WERI-Rb-1 (cell line): ENCODE measurements around the gene ZNF107.
"Not testable (repeated sequence)": the region's sequence is repeated elsewhere in the genome, so short reads cannot be mapped to it uniquely, and the experiment has no call there.

ENCODE experiments used
- DNase-seq: peaks from one replicate; pipeline ENCODE4 v3.0.0-alpha.2; 2020
- H3K27ac ChIP-seq: fragments of 250-450 bp; sonication (Bioruptor Pico); 2 replicates; pipeline ENCODE4 v1.5.1; 2020; ENCODE audit warnings: mild to moderate bottlenecking, moderate library complexity
- H3K27me3 ChIP-seq: fragments of 250-450 bp; sonication (Bioruptor Pico); 2 replicates; pipeline ENCODE4 v1.5.1; 2021; ENCODE audit warnings: mild to moderate bottlenecking, low read depth, moderate library complexity; ENCODE audit not compliant: insufficient read depth, severe bottlenecking
- H3K36me3 ChIP-seq: fragments of 250-450 bp; sonication (Bioruptor Pico); 2 replicates; pipeline ENCODE4 v1.5.1; 2020; ENCODE audit warnings: mild to moderate bottlenecking, moderate library complexity
- H3K4me3 ChIP-seq: 2 replicates; pipeline ENCODE4 v1.5.1; 2011; ENCODE audit warnings: low read depth, mild to moderate bottlenecking, control low read depth, low read length
- H3K9me3 ChIP-seq: fragments of 250-450 bp; sonication (Bioruptor Pico); 2 replicates; pipeline ENCODE4 v1.5.1; 2021; ENCODE audit warnings: mild to moderate bottlenecking, moderate library complexity; ENCODE audit not compliant: severe bottlenecking
- TF ChIP-seq, protein P1 (sequence below): IDR thresholded peaks from 2 replicates; pipeline ENCODE4 v1.5.1; 2011; ENCODE audit warnings: low read depth, mild to moderate bottlenecking, control low read depth, inconsistent platforms, low read length

ZNF107 gene

DNA sequence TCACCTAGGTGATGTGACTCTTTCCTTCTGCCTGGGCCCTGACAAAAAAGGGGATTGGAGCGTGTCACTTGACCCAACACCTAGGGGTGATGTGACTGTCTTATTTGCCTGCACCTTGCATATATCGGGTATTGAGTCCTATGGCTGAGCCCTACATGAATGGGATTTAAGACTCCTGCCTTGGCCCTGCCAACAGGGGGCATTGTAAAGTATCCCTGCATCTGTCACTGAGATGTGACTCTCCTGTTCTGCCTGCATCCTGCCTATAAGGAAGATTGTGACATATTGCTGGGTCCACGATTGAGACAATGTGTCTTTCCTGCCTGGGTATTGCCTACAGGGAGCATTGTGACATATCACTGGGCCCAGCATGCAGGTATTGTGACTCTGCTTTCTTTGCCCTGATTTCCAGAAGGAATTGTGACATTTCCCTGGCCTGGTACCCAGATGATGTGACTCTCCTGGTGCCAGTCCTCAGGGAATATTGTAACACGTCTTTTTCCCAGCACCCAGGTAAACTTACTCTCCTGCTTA lies 14.2 kb upstream of the ZNF107 start:
- H3K27me3 ChIP-seq: no peaks in the 10 kb centered on the region
- TF ChIP-seq, protein P1, sequence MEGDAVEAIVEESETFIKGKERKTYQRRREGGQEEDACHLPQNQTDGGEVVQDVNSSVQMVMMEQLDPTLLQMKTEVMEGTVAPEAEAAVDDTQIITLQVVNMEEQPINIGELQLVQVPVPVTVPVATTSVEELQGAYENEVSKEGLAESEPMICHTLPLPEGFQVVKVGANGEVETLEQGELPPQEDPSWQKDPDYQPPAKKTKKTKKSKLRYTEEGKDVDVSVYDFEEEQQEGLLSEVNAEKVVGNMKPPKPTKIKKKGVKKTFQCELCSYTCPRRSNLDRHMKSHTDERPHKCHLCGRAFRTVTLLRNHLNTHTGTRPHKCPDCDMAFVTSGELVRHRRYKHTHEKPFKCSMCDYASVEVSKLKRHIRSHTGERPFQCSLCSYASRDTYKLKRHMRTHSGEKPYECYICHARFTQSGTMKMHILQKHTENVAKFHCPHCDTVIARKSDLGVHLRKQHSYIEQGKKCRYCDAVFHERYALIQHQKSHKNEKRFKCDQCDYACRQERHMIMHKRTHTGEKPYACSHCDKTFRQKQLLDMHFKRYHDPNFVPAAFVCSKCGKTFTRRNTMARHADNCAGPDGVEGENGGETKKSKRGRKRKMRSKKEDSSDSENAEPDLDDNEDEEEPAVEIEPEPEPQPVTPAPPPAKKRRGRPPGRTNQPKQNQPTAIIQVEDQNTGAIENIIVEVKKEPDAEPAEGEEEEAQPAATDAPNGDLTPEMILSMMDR: peak; percentile 49
- H3K9me3 ChIP-seq: no peaks in the 10 kb centered on the region
- H3K27ac ChIP-seq: no peak overlapping the region
- H3K36me3 ChIP-seq: no peaks in the 10 kb centered on the region
- no peak for DNase-seq
- H3K4me3 ChIP-seq: no peak overlapping the region

DNA sequence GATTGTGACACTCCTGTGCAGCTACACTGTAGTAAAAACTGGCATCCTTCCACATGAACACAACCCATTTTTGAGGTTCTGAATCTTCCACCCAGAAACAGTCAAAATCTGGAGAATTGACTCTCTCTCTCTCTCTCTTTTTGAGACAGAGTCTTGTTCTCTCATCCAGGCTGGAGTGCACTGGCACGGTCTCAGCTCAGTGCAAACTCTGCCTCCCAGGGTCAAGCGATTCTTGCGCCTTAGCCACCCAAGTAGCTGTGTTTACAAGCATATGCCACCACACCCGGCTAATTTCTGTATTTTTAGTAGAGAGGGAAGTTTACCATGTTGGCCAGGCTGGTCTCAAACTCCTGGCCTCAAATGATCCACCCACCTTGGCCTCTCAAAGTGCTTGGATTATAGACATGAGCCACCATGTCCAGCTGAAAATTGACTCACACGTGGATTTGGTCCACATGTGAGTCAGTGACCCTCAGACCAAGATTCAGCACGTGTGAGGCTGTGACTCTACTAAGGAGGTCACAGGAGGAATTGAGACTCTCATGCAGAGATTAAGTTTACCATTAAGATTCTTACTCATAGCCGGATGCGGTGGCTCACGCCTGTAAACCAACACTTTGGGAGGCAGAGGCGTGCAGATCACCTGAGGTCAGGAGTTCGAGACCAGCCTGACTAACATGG lies 12.1 kb upstream of the ZNF107 start:
- H3K27ac ChIP-seq: no peak overlapping the region
- no peak for DNase-seq
- TF ChIP-seq, protein P1: no peak
- no peaks in the 10 kb centered on the region for H3K27me3 ChIP-seq
- no peaks in the 10 kb centered on the region for H3K9me3 ChIP-seq
- H3K4me3 ChIP-seq: no peak overlapping the region
- no peaks in the 10 kb centered on the region for H3K36me3 ChIP-seq

DNA sequence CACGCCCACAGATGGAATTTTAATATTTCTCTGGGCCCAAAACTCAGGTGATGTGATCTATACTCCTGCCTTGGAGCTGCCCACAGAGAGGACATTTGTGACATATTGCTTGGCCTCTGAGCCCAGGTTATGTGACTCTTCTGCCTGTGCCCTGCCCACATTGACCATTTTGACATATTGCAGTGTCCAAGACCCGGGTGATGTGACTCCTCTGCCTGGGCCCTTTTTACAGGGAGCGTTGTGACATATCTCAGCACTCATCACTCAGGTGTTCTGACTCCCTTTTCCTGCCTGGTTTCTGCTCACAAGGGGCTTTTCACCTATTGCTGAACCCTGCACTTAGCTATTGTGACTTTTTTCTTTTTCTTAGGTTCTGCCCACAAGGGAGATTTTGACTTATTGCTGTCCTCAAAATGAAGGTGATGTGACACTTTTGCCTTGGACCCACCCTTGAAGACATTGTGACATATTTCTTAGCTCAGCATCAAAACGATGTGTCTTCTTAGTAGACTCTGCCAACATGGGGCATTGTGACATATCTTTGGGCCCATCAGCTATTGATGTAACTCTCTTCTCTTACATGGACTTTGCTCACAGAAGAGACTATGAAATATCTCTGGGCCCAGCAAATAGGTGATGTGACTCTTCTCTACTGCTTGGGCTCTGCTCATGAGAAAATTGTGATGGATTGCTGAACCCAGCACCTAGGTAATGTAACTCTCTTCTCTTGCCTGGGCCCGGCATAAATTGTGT lies 11.0 kb upstream of the ZNF107 start:
- Histone ChIP-seq H3K9me3 (no peaks in the 10 kb centered on the region), H3K36me3 (no peaks in the 10 kb centered on the region), H3K4me3 (no peak overlapping the region), H3K27me3 (no peaks in the 10 kb centered on the region), H3K27ac (no peak overlapping the region)
- TF ChIP-seq, protein P1: no peak
- DNase-seq: no peak

DNA sequence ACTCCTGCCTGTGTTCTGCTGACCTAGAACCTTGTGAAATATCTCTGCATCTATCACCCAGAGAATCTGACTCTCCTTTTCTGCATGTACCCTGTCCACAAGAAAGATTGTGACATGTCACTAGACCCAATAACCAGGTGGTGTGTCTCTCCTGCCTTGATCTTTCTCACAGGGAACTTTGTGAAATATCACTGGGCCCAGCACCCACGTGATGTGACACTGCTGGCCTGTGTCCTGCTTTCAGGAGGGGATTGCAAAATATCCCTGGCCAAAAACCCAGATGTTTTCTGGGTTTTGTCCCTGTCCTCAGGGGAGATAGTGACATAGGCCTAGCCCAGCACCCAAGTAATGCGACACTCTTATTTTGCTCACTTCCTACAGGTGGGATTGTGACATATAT lies 10.1 kb upstream of the ZNF107 start:
- TF ChIP-seq, protein P1: no peak
- no peak for DNase-seq
- no peaks in the 10 kb centered on the region for H3K9me3 ChIP-seq
- no peaks in the 10 kb centered on the region for H3K27me3 ChIP-seq
- H3K4me3 ChIP-seq: no peak overlapping the region
- no peaks in the 10 kb centered on the region for H3K36me3 ChIP-seq
- no peak overlapping the region for H3K27ac ChIP-seq

DNA sequence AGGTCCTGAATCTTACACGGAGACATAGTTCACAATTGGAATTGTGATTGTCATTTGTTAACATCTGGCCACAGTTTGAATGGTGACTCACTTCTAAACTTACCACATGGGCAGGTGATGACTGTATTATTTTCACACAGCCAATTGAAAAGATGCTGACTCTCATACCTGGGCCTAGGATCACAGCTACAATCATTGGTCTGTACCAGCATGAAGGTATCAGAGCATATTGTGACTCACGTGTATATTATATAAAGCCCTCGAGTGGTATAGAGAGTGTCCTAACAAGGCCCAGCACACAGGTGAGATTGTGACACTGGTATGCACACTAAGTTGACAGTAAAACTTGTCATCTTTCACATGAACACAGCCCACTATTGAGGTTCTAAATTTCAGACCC lies 9.4 kb upstream of the ZNF107 start:
- Histone ChIP-seq H3K4me3 (no peak overlapping the region), H3K27me3 (no peaks in the 10 kb centered on the region), H3K27ac (no peak overlapping the region), H3K9me3 (no peaks in the 10 kb centered on the region), H3K36me3 (no peaks in the 10 kb centered on the region)
- TF ChIP-seq, protein P1: no peak
- DNase-seq: no peak

DNA sequence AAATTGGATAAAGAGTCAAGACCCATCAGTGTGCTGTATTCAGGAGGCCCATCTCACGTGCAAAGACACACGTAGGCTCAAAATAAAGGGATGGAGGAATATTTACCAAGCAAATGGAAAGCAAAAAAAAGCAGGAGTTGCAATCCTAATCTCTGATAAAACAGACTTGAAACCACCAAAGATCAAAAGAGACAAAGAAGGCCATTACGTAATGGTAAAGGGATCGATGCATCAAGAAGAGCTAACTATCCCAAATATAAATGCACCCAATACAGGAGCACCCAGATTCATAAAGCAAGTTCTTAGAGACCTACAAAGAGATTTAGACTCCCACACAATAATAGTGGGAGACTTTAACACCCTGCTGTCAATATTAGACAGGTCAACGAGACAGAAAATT lies 3.8 kb upstream of the ZNF107 start:
- H3K36me3 ChIP-seq, H3K4me3 ChIP-seq: not testable (repeated sequence)

More for the DNA sequence above, 3.8 kb upstream of the ZNF107 start:
- not testable (repeated sequence) for H3K27me3 ChIP-seq, H3K9me3 ChIP-seq, DNase-seq, H3K27ac ChIP-seq
